GM10248 (cell line): ENCODE data around the gene FAM118A.

Source experiments
- CTCF ChIA-PET: fragments of 300-600 bp; sonication (Branson Sonifier 250); formaldehyde crosslinking; extraction: SDS; loops from one replicate; lab custom pipeline; 2021; ENCODE audit warnings: antibody characterized with exemption; lab: Yijun Ruan, JAX
- POLR2A ChIA-PET: fragments of 350-650 bp; sonication (Branson Sonifier 250); formaldehyde crosslinking; extraction: SDS; loops from one replicate; lab custom pipeline; 2020; ENCODE audit warnings: antibody characterized with exemption; lab: Yijun Ruan, JAX
- DNase-seq: peaks from one replicate; pipeline ENCODE4 v3.0.0; 2012; ENCODE audit errors: extremely low spot score
- CTCF ChIP-seq: IDR thresholded peaks from 2 replicates; pipeline ENCODE4 v1.5.1; 2012; ENCODE audit warnings: mild to moderate bottlenecking, low read depth; ENCODE audit errors: extremely low read depth, missing control alignments, control extremely low read depth

The FAM118A gene

GRCh38 chr22:45308391-45308956 is 1.3 kb upstream of the FAM118A start:
- DNase-seq, result no peak
- ChIA-PET CTCF (interaction anchor here (0.7 kb wide), 1 partner anchor 386 kb away, joined by 3 read pairs; no protein-coding TSS in a partner anchor), POLR2A (no interaction called here)
- no peak for TF ChIP-seq CTCF

- DNase-seq, result no peak
- CTCF ChIA-PET, result interaction anchor here (0.7 kb wide), 1 partner anchor 386 kb away, joined by 3 read pairs; no protein-coding TSS in a partner anchor
- TF ChIP-seq CTCF, result no peak
- POLR2A ChIA-PET, result no interaction called here
Observed at GRCh38 chr22:45308957-45309421, 745 bp upstream of the FAM118A start.

GRCh38 chr22:45310331-45310976 is 720 bp downstream of the FAM118A start:
- CTCF ChIA-PET, result no interaction called here
- DNase-seq, result no peak
- POLR2A ChIA-PET, result no interaction called here
- no peak for TF ChIP-seq CTCF

GRCh38 chr22:45310977-45311531 is 1.3 kb downstream of the FAM118A start:
- no peak for DNase-seq
- ChIA-PET CTCF (no interaction called here), POLR2A (no interaction called here)
- TF ChIP-seq CTCF, result no peak

GRCh38 chr22:45312415-45312814 is 2.7 kb downstream of the FAM118A start:
- ChIA-PET POLR2A (no interaction called here), CTCF (no interaction called here)
- DNase-seq, result no peak
- TF ChIP-seq CTCF, result no peak

- ChIA-PET POLR2A (no interaction called here), CTCF (no interaction called here)
- no peak for TF ChIP-seq CTCF
- DNase-seq, result no peak
Observed at GRCh38 chr22:45312856-45313255, 3.1 kb downstream of the FAM118A start.
